IPS-20b (cell line): Measurements from ENCODE around the gene NFILZ.

Source experiments
- H3K27ac ChIP-seq: one replicate; pipeline ENCODE4 v1.5.1; 2013; ENCODE audit warnings: low read length
- H3K27me3 ChIP-seq: 2 replicates; pipeline ENCODE4 v1.6.1; 2013; ENCODE audit warnings: mild to moderate bottlenecking, low read length, inconsistent platforms; ENCODE audit not compliant: insufficient read depth
- H3K36me3 ChIP-seq: 2 replicates; pipeline ENCODE4 v1.6.1; 2013; ENCODE audit warnings: low read depth, mild to moderate bottlenecking, inconsistent platforms, low read length, moderate library complexity; ENCODE audit not compliant: insufficient read depth
- H3K4me1 ChIP-seq: 2 replicates; pipeline ENCODE4 v1.6.1; 2013; ENCODE audit warnings: mild to moderate bottlenecking, control low read depth, inconsistent platforms, low read length, moderate library complexity; ENCODE audit not compliant: insufficient read depth
- H3K4me3 ChIP-seq: 2 replicates; pipeline ENCODE4 v1.5.1; 2013; ENCODE audit warnings: mild to moderate bottlenecking, low read length, inconsistent platforms
- H3K9ac ChIP-seq: 2 replicates; pipeline ENCODE4 v1.6.1; 2013; ENCODE audit warnings: low read depth, mild to moderate bottlenecking, inconsistent platforms, low read length, moderate library complexity
- H3K9me3 ChIP-seq: 2 replicates; pipeline ENCODE4 v1.6.1; 2013; ENCODE audit warnings: mild to moderate bottlenecking, low read depth, low read length, inconsistent platforms; ENCODE audit not compliant: insufficient read depth

Gene NFILZ

DNA sequence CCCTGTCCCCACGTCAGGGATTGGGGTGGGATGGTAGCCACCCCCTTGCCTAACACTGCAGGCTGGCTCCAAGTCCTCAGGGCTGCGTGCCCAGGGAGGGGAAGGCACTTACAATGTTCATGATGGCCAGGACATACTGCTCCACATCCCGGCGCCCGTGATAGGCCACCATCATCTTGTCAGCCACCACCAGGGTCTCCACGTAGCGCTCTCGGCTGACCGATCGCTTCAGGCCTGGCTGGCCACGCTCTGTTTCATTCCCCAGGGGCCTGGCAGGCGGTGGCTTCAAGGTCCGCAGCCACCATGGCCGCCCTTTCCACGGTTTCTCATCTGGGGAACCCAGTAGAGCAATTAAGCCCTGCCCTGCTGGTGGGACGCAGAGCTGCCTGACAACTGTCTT is 29.6 kb upstream of the NFILZ start:
- no peak overlapping the region for H3K9ac ChIP-seq
- no peaks in the 10 kb centered on the region for H3K4me1 ChIP-seq
- no peak overlapping the region for H3K27ac ChIP-seq
- no peaks in the 10 kb centered on the region for H3K9me3 ChIP-seq
- H3K4me3 ChIP-seq = no peak overlapping the region
- peaks cover 17% of the 10 kb centered on the region; the same call in 1 of the 2 replicates for H3K36me3 ChIP-seq
- no peaks in the 10 kb centered on the region for H3K27me3 ChIP-seq

DNA sequence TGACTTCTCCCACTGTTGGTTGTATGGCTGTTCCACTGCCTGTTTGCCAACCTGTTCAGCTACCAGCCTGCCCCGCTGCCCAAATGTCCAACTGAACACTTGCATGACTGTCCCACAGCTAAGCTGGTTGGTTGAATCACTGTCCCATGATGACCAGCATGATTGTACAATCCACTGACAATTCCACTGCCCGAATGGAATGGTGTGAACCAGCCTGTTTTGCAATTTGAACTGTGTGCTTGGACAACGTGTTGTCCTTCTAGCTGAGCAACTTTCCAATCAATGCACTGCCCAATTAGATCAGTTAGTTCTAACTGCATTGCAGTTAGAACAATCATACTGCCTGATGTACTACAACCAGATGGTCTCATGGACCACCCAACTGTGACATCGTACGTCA is 28.6 kb upstream of the NFILZ start:
- Histone ChIP-seq H3K27me3 (no peaks in the 10 kb centered on the region), H3K4me3 (no peak overlapping the region)

DNA sequence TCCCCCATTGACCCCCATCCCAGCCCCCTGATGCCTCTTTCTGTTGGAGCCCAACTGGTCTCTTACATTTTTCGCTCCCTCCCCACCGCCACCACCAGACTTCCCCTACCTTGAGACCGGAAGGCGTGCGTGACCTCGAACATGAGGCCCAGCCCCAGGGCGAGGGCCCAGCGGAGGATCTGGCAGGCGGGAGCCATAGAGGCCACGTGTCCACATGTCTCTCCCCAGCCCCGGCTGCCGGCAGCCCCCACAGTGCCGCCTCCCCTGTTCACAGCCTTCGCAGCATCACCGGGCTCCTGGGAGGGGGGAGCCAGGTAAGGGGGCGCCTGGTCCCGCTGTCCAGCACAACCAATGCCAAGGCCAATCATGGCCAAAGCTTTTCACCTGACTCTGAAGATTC is 24.9 kb upstream of the NFILZ start:
- Histone ChIP-seq H3K27me3 (no peaks in the 10 kb centered on the region), H3K36me3 (peaks cover 17% of the 10 kb centered on the region; the same call in 1 of the 2 replicates)

More for the DNA sequence above, 28.6 kb upstream of the NFILZ start:
- Histone ChIP-seq H3K9ac (no peak overlapping the region), H3K4me1 (no peaks in the 10 kb centered on the region), H3K27ac (no peak overlapping the region), H3K9me3 (no peaks in the 10 kb centered on the region), H3K36me3 (peaks cover 17% of the 10 kb centered on the region; the same call in 1 of the 2 replicates)

DNA sequence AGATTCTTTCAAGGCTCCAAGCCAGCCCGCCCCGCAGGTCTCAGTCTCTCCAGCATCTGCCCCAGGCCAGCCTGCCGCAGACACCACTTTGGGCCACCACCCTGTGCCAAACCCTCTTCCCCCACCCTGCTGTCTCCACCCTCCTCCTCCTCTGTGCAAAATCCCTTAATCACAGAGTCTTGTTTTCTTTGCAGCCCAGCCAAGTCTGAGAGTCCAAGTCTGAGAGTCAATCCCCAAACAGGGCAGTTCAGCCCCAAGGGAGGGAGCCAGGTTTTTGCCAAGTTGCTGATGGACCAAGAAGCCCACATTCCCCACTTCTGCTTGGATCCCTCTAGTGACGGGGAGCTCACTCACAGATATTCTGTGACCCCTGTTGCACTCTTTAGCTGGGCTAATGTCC is 23.0 kb upstream of the NFILZ start:
- H3K4me1 ChIP-seq = peaks cover 18% of the 10 kb centered on the region; the same call in 1 of the 2 replicates
- no peak overlapping the region for H3K4me3 ChIP-seq
- no peaks in the 10 kb centered on the region for H3K9me3 ChIP-seq
- no peak overlapping the region for H3K27ac ChIP-seq
- no peaks in the 10 kb centered on the region for H3K27me3 ChIP-seq
- no peak overlapping the region for H3K9ac ChIP-seq
- H3K36me3 ChIP-seq = peaks cover 12% of the 10 kb centered on the region; the same call in 1 of the 2 replicates

More for the DNA sequence above, 24.9 kb upstream of the NFILZ start:
- H3K9me3 ChIP-seq = no peaks in the 10 kb centered on the region
- no peak overlapping the region for H3K4me3 ChIP-seq
- peaks cover 11% of the 10 kb centered on the region; the same call in 1 of the 2 replicates for H3K4me1 ChIP-seq
- H3K9ac ChIP-seq = no peak overlapping the region
- no peak overlapping the region for H3K27ac ChIP-seq

DNA sequence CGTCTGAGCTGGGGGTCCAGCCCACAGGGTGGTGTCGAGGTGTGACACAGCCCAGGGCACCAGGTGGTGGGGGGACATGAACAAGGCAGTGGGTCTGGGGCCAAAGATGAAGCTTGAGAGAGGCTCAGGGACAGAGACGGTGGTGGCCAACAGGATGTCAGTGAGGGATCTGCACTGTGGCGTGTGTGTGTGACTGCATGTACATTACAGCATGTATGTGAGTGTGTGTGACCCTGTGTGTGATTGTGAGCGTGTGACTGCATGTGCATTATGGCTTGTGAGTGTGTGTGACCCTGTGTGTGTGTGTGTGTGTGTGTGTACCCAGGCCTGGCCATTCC is 21.5 kb upstream of the NFILZ start:
- peak overlapping the region; percentile 78 for H3K27ac ChIP-seq
- H3K4me3 ChIP-seq = peak overlapping the region; percentile 92
- no peaks in the 10 kb centered on the region for H3K27me3 ChIP-seq
- no peaks in the 10 kb centered on the region for H3K9me3 ChIP-seq
- peaks cover 18% of the 10 kb centered on the region; the same call in 1 of the 2 replicates for H3K4me1 ChIP-seq
- peak overlapping the region; percentile 84 for H3K9ac ChIP-seq
- H3K36me3 ChIP-seq = peaks cover 5% of the 10 kb centered on the region; the same call in 1 of the 2 replicates

DNA sequence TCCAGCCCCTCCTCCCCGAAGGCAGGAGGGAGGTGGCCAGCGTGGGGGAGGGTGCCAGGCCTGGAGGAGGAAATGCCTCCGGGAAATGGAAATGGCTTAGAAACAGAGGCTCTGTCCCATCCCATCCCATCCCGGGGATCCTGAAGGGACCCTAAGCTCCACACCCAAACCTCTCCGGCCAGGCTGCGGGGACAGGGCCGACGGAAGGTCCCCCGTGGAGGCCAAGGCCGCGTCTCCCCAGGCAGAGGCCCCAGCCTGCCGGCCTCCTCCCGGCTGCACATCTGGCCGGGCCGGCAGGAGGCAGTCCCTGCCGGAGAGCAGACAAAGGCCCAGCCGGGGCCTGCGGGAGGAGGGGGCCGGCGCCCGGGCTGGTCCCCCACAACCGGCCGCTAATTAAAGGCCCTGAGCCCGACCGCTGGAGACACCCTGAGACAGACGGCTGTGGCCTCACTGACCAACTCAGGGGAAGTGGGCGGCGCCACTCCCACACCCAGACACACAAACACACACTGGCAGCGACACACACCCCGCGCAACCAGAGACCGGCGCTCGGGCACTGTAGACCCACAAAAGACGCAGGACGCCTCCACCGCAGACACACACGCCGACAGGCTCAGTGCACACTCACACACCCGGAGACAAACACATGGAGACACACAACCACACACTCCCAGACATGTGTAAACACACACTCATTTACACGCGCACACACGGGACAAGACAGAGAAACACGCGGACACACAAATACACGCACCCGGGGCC is 21.0 kb upstream of the NFILZ start:
- H3K9me3 ChIP-seq = no peaks in the 10 kb centered on the region
- peak overlapping the region; percentile 92 for H3K4me3 ChIP-seq
- peak overlapping the region; percentile 78 for H3K27ac ChIP-seq
- peak overlapping the region; percentile 84 for H3K9ac ChIP-seq
- H3K4me1 ChIP-seq = peaks cover 18% of the 10 kb centered on the region; the same call in 1 of the 2 replicates
- H3K36me3 ChIP-seq = peaks cover 5% of the 10 kb centered on the region; the same call in 1 of the 2 replicates
- no peaks in the 10 kb centered on the region for H3K27me3 ChIP-seq

DNA sequence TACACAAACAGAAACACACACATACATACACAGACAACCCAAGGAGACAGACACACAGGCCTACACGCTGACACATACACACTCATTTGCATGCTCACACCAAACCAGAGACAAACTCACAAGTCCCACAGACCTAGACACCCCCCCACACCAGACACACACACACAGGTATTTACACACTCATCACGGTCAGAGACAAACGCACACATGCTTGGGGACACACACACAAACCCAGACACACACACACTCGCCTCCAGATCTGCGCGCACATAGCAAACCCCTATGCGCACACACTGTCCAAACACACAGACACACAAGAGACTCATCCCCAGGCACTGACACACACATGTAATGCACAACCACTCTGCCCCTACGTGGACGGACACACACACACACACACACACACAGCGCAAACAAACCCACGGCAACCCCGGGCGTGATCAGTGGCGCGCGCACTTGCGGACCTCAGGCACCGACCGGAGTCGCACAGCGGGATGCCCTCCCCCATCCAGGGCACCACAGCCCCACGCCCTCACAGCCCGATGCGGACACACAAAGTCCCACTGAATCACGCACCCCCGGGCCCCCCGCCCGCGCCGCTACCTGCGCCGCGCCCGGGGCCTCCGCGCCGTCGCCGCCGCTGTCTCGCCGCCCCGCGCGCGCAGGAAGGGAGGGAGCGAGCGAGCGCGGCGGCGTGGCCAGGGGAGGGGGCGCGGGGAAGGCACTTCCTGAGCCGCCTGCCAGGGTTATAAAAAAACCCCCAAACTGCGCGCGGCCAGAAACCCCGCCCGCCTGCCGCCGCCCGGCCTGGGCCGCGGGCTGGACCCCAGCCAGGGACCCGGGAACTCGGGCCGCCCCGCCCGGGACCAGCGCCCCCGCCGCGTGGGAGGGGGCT is 20.1 kb upstream of the NFILZ start, which contains the start of gene ADAMTS10:
Gene ADAMTS10, minus strand, starts transcription at position 675 of the 895 bp plus-strand sequence. CDS start 5,005 bp downstream, outside the sequence.
- H3K9me3 ChIP-seq = no peaks in the 10 kb centered on the region
- H3K9ac ChIP-seq = peak within 1 kb of the TSS; percentile 84
- H3K27me3 ChIP-seq = no peaks in the 10 kb centered on the region
- H3K4me1 ChIP-seq = peaks cover 18% of the 10 kb centered on the region; the same call in 1 of the 2 replicates
- no peaks in the 10 kb centered on the region for H3K36me3 ChIP-seq
- peak within 1 kb of the TSS; percentile 92 for H3K4me3 ChIP-seq
- peak within 1 kb of the TSS; percentile 78 for H3K27ac ChIP-seq

DNA sequence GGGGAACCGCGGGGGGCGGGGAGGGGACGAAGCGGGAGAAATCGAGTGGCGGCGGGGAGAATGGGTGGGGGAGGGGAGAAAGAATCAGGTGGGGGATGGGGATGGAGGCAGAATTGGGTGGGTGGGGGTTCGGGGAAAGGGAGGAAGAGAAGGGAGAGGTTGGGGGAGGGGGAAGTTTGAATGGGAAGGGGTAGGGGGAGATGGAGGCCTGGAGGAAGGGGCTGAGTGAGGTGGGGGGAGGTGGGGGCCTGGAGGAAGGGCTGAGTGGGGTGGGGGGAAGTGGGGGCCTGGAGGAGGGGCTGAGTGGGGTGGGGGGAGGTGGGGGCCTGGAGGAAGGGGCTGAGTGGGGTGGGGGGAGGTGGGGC is 19.5 kb upstream of the NFILZ start:
- no peaks in the 10 kb centered on the region for H3K9me3 ChIP-seq
- no peaks in the 10 kb centered on the region for H3K36me3 ChIP-seq
- peak overlapping the region; percentile 92; the same call in 1 of the 2 replicates for H3K4me3 ChIP-seq
- H3K9ac ChIP-seq = peak overlapping the region; percentile 84; the same call in 1 of the 2 replicates
- H3K27ac ChIP-seq = no peak overlapping the region
- H3K4me1 ChIP-seq = peaks cover 18% of the 10 kb centered on the region; the same call in 1 of the 2 replicates
- H3K27me3 ChIP-seq = no peaks in the 10 kb centered on the region

DNA sequence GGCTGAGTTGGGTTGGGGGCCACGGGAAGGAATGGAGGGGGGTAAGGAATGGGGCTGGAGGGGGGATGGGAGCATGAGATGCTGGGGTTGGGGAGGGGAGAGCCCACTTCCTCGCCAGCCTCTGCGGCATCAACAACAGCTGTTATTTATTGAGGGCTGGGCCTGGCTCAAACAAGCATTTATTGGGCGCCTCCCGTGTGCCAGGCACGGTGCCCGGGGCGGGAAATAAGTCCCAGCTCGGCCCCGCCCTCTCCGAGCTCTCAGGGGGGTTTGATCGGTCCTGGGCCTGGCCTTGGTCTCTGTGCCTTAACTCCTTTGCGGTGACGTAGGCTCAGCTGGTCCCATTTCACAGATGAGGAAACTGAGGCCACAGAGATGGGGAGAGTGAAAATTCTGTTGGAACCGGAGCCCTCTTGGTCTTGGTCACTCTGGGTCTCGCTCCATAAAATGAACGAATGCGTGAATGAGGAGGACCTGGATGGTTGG is 19.0 kb upstream of the NFILZ start:
- Histone ChIP-seq H3K36me3 (no peaks in the 10 kb centered on the region), H3K27me3 (no peaks in the 10 kb centered on the region), H3K4me1 (peaks cover 18% of the 10 kb centered on the region; the same call in 1 of the 2 replicates), H3K4me3 (no peak overlapping the region; the same call in 1 of the 2 replicates), H3K9me3 (no peaks in the 10 kb centered on the region), H3K27ac (no peak overlapping the region), H3K9ac (no peak overlapping the region; the same call in 1 of the 2 replicates)

DNA sequence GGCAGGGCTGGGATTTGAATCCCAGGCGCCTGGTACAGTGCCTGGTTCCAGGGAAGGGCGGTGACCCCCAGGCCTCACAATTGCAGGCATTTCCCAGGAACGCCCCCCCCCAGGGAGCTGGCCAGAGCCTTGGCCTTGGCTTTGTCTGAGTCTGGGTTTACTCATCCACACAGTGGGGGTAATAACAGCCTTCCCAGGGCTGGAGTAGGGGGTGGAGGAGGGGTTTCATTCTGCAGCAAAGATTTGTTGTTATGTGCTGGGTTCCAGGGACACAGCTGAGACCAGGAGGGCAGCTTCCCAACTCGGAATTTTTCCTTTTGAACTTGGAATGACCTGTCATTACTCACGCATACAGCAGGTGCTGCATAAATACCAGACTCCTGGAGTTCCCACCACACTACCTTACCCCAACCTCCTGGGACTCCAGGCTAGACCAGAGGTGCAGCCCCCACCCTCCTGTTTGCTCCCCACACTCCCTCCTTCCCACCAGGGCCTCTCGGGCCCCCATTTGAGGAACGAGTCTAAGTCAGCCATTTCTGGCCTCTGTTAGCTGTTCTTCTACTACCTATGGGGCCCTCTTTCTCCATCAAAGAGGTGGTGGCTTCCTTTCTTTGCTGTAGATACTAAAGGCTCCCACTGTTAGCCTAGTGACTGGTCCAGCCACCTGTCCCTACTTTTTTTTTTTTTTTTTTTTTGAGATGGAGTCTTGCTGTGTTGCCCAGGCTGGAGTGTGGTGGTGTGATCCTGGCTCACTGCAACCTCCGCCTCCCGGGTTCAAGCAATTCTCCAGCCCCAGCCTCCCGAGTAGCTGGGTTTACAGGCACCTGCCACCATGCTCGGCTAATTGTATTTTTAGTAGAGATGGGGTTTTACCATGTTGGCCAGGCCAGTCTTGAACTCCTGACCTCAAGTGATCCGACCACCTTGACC is 18.3 kb upstream of the NFILZ start:
- Histone ChIP-seq H3K4me3 (peak overlapping the region; percentile 27; the same call in 1 of the 2 replicates), H3K36me3 (no peaks in the 10 kb centered on the region), H3K9ac (no peak overlapping the region; the same call in 1 of the 2 replicates), H3K27me3 (no peaks in the 10 kb centered on the region), H3K9me3 (no peaks in the 10 kb centered on the region), H3K4me1 (peaks cover 18% of the 10 kb centered on the region; the same call in 1 of the 2 replicates), H3K27ac (no peak overlapping the region)
